HL-60 (cell line): Measurements from ENCODE around the gene SAP25.
"Not testable (repeated sequence)": the region's sequence is repeated elsewhere in the genome, so short reads cannot be mapped to it uniquely, and the experiment has no call there.

Experiments
- DNase-seq, 2 experiments: peaks; one replicate each; pipeline ENCODE4 v3.0.0-alpha.2; 2010 to 2020; ENCODE audit warnings: low read depth in 1 of 2, low spot score in 1 of 2
- H3K27ac ChIP-seq: fragments of 250-450 bp; sonication (Bioruptor Pico); replicated peaks from 2 replicates; pipeline ENCODE4 v1.5.1; 2020; ENCODE audit warnings: mild to moderate bottlenecking, moderate library complexity
- H3K27me3 ChIP-seq: fragments of 250-450 bp; sonication (Bioruptor Pico); 2 replicates; pipeline ENCODE4 v1.5.1; 2021; ENCODE audit warnings: mild to moderate bottlenecking, moderate library complexity; ENCODE audit not compliant: insufficient read depth, poor library complexity, severe bottlenecking
- H3K4me3 ChIP-seq: replicated peaks from 2 replicates; pipeline ENCODE4 v1.5.1; 2011; ENCODE audit warnings: mild to moderate bottlenecking, control low read depth, low read length; ENCODE audit not compliant: insufficient read depth
- GABPA ChIP-seq: IDR thresholded peaks from 2 replicates; pipeline ENCODE4 v1.6.1; 2012; ENCODE audit warnings: low read depth
- POLR2AphosphoS5 ChIP-seq: IDR thresholded peaks from 2 replicates; pipeline ENCODE4 v1.6.1; 2012; ENCODE audit warnings: low read depth
- REST ChIP-seq: IDR thresholded peaks from 2 replicates; pipeline ENCODE4 v1.6.1; 2012; ENCODE audit warnings: low read depth; ENCODE audit not compliant: insufficient replicate concordance
- SPI1 ChIP-seq: IDR thresholded peaks from 2 replicates; pipeline ENCODE4 v1.6.1; 2012; ENCODE audit warnings: low read depth, mild to moderate bottlenecking, borderline replicate concordance
- TF ChIP-seq, protein P1 (sequence below): IDR thresholded peaks from one replicate; pipeline ENCODE4 v1.5.1; 2011; ENCODE audit warnings: low read length, control low read depth, inconsistent platforms; ENCODE audit not compliant: insufficient read depth

SAP25 gene

DNA sequence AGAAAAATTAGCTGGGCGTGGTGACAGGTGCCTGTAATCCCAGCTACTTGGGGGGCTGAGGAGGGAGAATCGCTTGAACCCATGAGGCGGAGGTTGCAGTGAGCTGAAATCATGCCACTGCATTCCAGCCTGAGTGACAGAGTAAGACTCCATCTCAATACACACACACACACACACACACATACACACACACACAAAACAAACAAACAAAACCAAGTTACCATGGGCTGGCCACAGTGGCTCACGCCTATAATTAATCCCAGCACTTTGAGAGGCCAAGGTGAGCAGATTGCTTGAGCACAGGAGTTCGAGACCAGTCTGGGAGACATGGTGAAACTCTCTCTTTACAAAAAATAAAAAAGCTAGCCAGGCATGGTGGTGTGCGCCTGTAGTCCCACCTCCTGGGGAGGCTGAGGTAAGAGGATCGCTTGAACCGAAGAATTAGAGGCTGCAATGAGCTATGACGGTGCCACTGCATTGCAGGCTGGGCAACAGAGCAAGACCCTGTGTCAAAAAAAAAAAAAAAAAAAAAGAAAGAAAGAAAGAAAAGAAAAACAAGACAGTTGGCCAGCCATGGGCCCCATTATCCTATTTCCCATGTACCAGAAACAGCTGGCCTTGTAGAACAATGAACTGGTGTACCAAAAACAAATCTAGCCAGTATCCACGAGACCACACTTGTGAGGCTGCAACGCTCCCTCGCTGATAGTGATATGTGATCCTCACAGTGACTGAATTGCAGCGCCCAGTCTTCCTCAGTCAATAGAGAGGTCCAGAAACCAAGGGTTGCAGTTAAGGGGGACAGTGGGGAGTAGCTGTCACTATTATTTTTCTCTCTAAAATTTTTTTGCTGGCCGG, 41.3 kb downstream of the SAP25 start:
- H3K4me3 ChIP-seq: no peak overlapping the region
- TF ChIP-seq REST (no peak), POLR2AphosphoS5 (no peak), GABPA (no peak), SPI1 (no peak)
- TF ChIP-seq, protein P1, sequence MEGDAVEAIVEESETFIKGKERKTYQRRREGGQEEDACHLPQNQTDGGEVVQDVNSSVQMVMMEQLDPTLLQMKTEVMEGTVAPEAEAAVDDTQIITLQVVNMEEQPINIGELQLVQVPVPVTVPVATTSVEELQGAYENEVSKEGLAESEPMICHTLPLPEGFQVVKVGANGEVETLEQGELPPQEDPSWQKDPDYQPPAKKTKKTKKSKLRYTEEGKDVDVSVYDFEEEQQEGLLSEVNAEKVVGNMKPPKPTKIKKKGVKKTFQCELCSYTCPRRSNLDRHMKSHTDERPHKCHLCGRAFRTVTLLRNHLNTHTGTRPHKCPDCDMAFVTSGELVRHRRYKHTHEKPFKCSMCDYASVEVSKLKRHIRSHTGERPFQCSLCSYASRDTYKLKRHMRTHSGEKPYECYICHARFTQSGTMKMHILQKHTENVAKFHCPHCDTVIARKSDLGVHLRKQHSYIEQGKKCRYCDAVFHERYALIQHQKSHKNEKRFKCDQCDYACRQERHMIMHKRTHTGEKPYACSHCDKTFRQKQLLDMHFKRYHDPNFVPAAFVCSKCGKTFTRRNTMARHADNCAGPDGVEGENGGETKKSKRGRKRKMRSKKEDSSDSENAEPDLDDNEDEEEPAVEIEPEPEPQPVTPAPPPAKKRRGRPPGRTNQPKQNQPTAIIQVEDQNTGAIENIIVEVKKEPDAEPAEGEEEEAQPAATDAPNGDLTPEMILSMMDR: no peak
- DNase-seq: no peak
- H3K27ac ChIP-seq: no peak overlapping the region
- no peaks in the 10 kb centered on the region for H3K27me3 ChIP-seq

GRCh38 chr7:100528108-100528866, 45.4 kb downstream of the SAP25 start:
- H3K27me3 ChIP-seq, DNase-seq, H3K4me3 ChIP-seq, H3K27ac ChIP-seq: not testable (repeated sequence)

DNA sequence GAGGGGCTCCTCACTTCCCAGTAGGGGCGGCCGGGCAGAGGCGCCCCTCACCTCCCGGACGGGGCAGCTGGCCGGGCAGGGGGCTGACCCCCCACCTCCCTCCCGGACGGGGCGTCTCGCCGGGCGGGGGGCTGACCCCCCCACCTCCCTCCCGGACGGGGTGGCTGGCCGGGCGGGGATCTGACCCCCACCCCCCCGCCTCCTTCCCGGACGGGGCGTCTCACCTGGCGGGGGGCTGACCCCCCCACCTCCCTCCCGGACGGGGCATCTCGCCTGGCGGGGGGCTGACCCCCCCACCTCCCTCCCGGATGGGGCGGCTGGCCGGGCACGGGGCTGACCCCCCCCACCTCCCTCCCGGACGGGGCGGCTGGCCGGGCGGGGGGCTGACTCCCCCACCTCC, 50.5 kb downstream of the SAP25 start:
- not testable (repeated sequence) for DNase-seq, H3K27ac ChIP-seq, H3K27me3 ChIP-seq, H3K4me3 ChIP-seq
